Mesenchymal stem cell (in vitro differentiated cells and primary cell): Measurements from ENCODE around the gene NDUFS1. TPM values are rescaled to one million over a fixed set of nuclear protein-coding genes. Genes with fewer than 3 reads are reported as not detected.
"Not testable (repeated sequence)": the region's sequence is repeated elsewhere in the genome, so short reads cannot be mapped to it uniquely, and the experiment has no call there.

Source experiments
- DNase-seq: peaks from one replicate; pipeline ENCODE4 v3.0.0-alpha.2; 2013
- H2AFZ ChIP-seq: one replicate; pipeline ENCODE4 v1.6.1; 2013; ENCODE audit warnings: low read depth, mild to moderate bottlenecking, control low read depth, inconsistent platforms, low read length, moderate library complexity
- H2AK5ac ChIP-seq: 2 replicates; pipeline ENCODE4 v1.6.1; 2013; ENCODE audit warnings: low read length, moderate library complexity, mild to moderate bottlenecking, inconsistent platforms; ENCODE audit not compliant: severe bottlenecking
- H2BK120ac ChIP-seq: one replicate; pipeline ENCODE4 v1.6.1; 2013; ENCODE audit warnings: low read depth, mild to moderate bottlenecking, inconsistent platforms, low read length, moderate library complexity
- H2BK12ac ChIP-seq, 2 experiments: one replicate each; pipeline ENCODE4 v1.6.1; 2013; ENCODE audit warnings: inconsistent platforms in 2 of 2, low read length in 2 of 2, mild to moderate bottlenecking in 2 of 2, moderate library complexity in 2 of 2, control low read depth in 1 of 2
- H2BK15ac ChIP-seq: one replicate; pipeline ENCODE4 v1.6.1; 2013; ENCODE audit warnings: mild to moderate bottlenecking, low read depth, inconsistent platforms; ENCODE audit not compliant: poor library complexity, severe bottlenecking
- H2BK5ac ChIP-seq: 2 replicates; pipeline ENCODE4 v1.6.1; 2013; ENCODE audit warnings: low read depth, mild to moderate bottlenecking, low read length, control low read depth, inconsistent platforms; ENCODE audit not compliant: poor library complexity, severe bottlenecking
- H3K14ac ChIP-seq, 2 experiments: one replicate each; pipeline ENCODE4 v1.6.1; 2013; ENCODE audit warnings: inconsistent platforms in 2 of 2, low read length in 2 of 2, control low read depth in 1 of 2, mild to moderate bottlenecking in 1 of 2, moderate library complexity in 1 of 2
- H3K18ac ChIP-seq, 2 experiments: one replicate each; pipeline ENCODE4 v1.6.1; 2013; ENCODE audit warnings: inconsistent platforms in 2 of 2, low read length in 2 of 2, control low read depth in 1 of 2, low read depth in 1 of 2, mild to moderate bottlenecking in 1 of 2
- H3K23ac ChIP-seq, 2 experiments: one replicate each; pipeline ENCODE4 v1.6.1; 2013; ENCODE audit warnings: inconsistent platforms in 2 of 2, low read length in 2 of 2, mild to moderate bottlenecking in 2 of 2, moderate library complexity in 2 of 2, control low read depth in 1 of 2
- H3K27ac ChIP-seq: 2 replicates; pipeline ENCODE4 v1.5.1; 2013; ENCODE audit warnings: mild to moderate bottlenecking, moderate library complexity, low read length, control low read depth, inconsistent platforms; ENCODE audit not compliant: poor library complexity, severe bottlenecking
- H3K27me3 ChIP-seq, 2 experiments: 2 replicates each; pipeline versions ENCODE4 v1.6.1 to v1.7.0; 2013; ENCODE audit warnings: low read length in 2 of 2, mild to moderate bottlenecking in 2 of 2, moderate library complexity in 2 of 2, control low read depth in 1 of 2, inconsistent platforms in 1 of 2; ENCODE audit not compliant: control insufficient read depth in 1 of 2, insufficient read depth in 1 of 2
- H3K36me3 ChIP-seq, 2 experiments: 2 replicates each; pipeline versions ENCODE4 v1.6.1 to v1.7.0; 2013; ENCODE audit warnings: low read length in 2 of 2, control low read depth in 1 of 2, inconsistent platforms in 1 of 2, low read depth in 1 of 2, mild to moderate bottlenecking in 1 of 2; ENCODE audit not compliant: insufficient read depth in 2 of 2, control insufficient read depth in 1 of 2
- H3K4ac ChIP-seq, 2 experiments: one replicate each; pipeline ENCODE4 v1.6.1; 2013; ENCODE audit warnings: inconsistent platforms in 2 of 2, low read length in 2 of 2, mild to moderate bottlenecking in 2 of 2, moderate library complexity in 2 of 2, control low read depth in 1 of 2, low read depth in 1 of 2
- H3K4me1 ChIP-seq: 2 replicates; pipeline ENCODE4 v1.6.1; 2013; ENCODE audit warnings: low read depth, low read length, control low read depth; ENCODE audit not compliant: control insufficient read depth, insufficient read depth
- H3K4me2 ChIP-seq: 2 replicates; pipeline ENCODE4 v1.6.1; 2013; ENCODE audit warnings: low read length, mild to moderate bottlenecking, inconsistent platforms; ENCODE audit not compliant: poor library complexity, severe bottlenecking
- H3K4me3 ChIP-seq, 2 experiments: 2 replicates each; pipeline versions ENCODE4 v1.5.1 to v1.7.0; 2013; ENCODE audit warnings: low read length in 2 of 2, mild to moderate bottlenecking in 2 of 2, control low read depth in 1 of 2, low read depth in 1 of 2; ENCODE audit not compliant: insufficient read depth in 1 of 2
- H3K79me1 ChIP-seq: replicated peaks from 2 replicates; pipeline ENCODE4 v1.6.1; 2013; ENCODE audit warnings: mild to moderate bottlenecking, control low read depth, low read length, inconsistent platforms; ENCODE audit not compliant: poor library complexity, severe bottlenecking
- H3K9ac ChIP-seq: 2 replicates; pipeline ENCODE4 v1.7.0; 2013; ENCODE audit warnings: mild to moderate bottlenecking, low read length, moderate library complexity
- H3K9me3 ChIP-seq: 2 replicates; pipeline ENCODE4 v1.7.0; 2013; ENCODE audit warnings: mild to moderate bottlenecking, low read length; ENCODE audit not compliant: control insufficient read depth
- H4K8ac ChIP-seq: one replicate; pipeline ENCODE4 v1.6.1; 2013; ENCODE audit warnings: inconsistent platforms, mild to moderate bottlenecking, low read length, moderate library complexity
- H4K91ac ChIP-seq: one replicate; pipeline ENCODE4 v1.6.1; 2013; ENCODE audit warnings: mild to moderate bottlenecking, low read length, inconsistent platforms
- WGBS: methylation state at CpG from one replicate; pipeline ENCODE4 v1.1.7; 2013; ENCODE audit warnings: mixed read lengths; 5-methylcytosine and 5-hydroxymethylcytosine counted together
- polyA plus RNA-seq, 2 experiments: library from polyadenylated mRNA; stranded (reverse); fragments of 200-250 nt; gene quantifications; one replicate each; pipeline ENCODE4 v1.2.3, GENCODE V29; 2013

Gene NDUFS1
- 40.6 TPM for polyA plus RNA-seq (2013, experiment 1 of 2)
- 46.1 TPM for polyA plus RNA-seq (2013, experiment 2 of 2)

DNA sequence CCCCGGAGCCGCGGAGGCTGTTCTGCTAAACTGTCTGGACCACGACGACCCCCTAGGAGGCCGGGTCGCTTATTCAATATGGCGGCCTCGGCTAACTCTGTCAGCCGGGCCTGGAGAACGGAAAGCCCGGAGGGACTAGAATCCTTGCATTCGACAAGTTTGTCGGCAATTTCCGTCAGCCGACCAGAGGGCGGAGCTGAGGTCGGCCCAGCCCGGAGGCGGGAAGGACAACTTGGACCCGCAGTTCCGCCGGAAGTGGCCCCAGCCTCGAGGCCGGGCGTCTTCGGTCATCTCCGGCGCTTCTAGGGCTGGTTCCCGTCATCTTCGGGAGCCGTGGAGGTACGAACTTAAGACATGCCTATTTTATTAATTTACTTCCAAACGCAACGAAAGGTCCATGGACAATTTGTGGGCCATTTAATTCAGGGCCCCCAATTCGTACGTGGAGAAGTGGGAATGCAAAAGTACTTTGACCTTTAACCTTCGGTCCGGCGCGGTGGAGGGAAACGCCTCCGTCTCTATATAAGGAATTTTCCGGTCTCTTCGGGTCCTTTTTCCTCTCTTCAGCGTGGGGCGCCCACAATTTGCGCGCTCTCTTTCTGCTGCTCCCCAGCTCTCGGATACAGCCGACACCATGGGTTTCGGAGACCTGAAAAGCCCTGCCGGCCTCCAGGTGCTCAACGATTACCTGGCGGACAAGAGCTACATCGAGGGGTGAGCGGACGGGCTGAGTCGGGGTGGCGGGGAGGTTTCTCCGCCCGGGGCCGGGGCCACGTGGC, at the start of gene NDUFS1, which contains the start of gene EEF1B2:
Gene NDUFS1 (minus strand): TSS at position 99 of the 779 bp plus-strand sequence. CDS start 5,766 bp downstream, outside the sequence.
Gene EEF1B2 (plus strand): TSS at position 550 of the 779 bp plus-strand sequence. CDS start 85 bp downstream, at position 635.
- peaks cover 3% of the 10 kb centered on the region for H3K4me1 ChIP-seq
- peak within 1 kb of the TSS; percentile 59 to 64 for H3K18ac ChIP-seq
- H3K9ac ChIP-seq = peak within 1 kb of the TSS; percentile 92
- H3K4me3 ChIP-seq = peak within 1 kb of the TSS; percentile 76 to 88
- H3K14ac ChIP-seq = peak within 1 kb of the TSS in 1 of 2 experiments; percentile 35
- no peaks in the 10 kb centered on the region for H3K27me3 ChIP-seq
- H3K79me1 ChIP-seq = no peaks in the 10 kb centered on the region
- no peak within 1 kb of the TSS for H2AFZ ChIP-seq
- peak within 1 kb of the TSS; percentile 81 for H4K8ac ChIP-seq
- peak within 1 kb of the TSS; percentile 30 for H4K91ac ChIP-seq
- peak within 1 kb of the TSS; percentile 97 for H3K27ac ChIP-seq
- peak within 1 kb of the TSS; percentile 92 for H3K4me2 ChIP-seq
- H2AK5ac ChIP-seq = peak within 1 kb of the TSS; percentile 25
- H3K36me3 ChIP-seq = peaks cover 18 to 33% of the 10 kb centered on the region in 2 experiments
- peak; percentile 99 for DNase-seq
- H3K4ac ChIP-seq = peak within 1 kb of the TSS; percentile 84 to 95
- WGBS = under 1% methylated on average over 57 of the region's 64 CpGs
- peak within 1 kb of the TSS; percentile 93 for H2BK5ac ChIP-seq
- no peaks in the 10 kb centered on the region for H3K9me3 ChIP-seq
- H3K23ac ChIP-seq = peak within 1 kb of the TSS in 1 of 2 experiments; percentile 2
- no peak within 1 kb of the TSS for H2BK15ac ChIP-seq
- no peak within 1 kb of the TSS for H2BK12ac ChIP-seq
- peak within 1 kb of the TSS; percentile 88 for H2BK120ac ChIP-seq

DNA sequence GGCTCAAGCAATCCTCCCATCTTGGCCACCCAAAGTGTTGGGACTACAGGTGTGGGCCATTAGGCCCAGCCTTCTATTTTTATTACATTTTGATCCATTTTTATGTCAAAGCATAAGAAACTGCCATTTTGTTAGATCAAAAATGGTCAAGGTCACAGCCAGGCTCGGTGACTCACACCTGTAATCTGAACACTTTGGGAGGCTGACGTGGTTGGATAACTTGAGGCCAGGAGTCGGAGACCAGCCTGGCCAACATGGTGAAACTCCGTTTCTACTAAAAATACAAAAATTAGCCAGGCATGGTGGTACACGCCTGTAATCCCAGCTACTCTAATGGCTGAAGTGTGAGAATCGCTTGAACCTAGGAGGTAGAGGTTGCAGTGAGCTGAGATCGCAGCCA, 49.7 kb upstream of the NDUFS1 start:
- H3K18ac ChIP-seq = no peak overlapping the region
- no peaks in the 10 kb centered on the region for H3K79me1 ChIP-seq
- H3K27ac ChIP-seq = no peak overlapping the region
- no peak overlapping the region for H2BK12ac ChIP-seq
- H3K4me3 ChIP-seq = no peak overlapping the region
- no peaks in the 10 kb centered on the region for H3K27me3 ChIP-seq
- H3K36me3 ChIP-seq = no peaks in the 10 kb centered on the region
- no peak overlapping the region for H3K14ac ChIP-seq
- no peak overlapping the region for H4K91ac ChIP-seq
- no peak overlapping the region for H2BK15ac ChIP-seq
- no peak overlapping the region for H2BK5ac ChIP-seq
- WGBS = 97% methylated on average over 7 of the region's 7 CpGs
- no peak overlapping the region for H2BK120ac ChIP-seq
- no peak overlapping the region for H3K4ac ChIP-seq
- no peaks in the 10 kb centered on the region for H3K4me1 ChIP-seq
- no peak overlapping the region for H3K4me2 ChIP-seq
- H3K9me3 ChIP-seq = no peaks in the 10 kb centered on the region
- H2AK5ac ChIP-seq = no peak overlapping the region
- no peak overlapping the region for H2AFZ ChIP-seq
- H3K23ac ChIP-seq = no peak overlapping the region
- DNase-seq = no peak
- no peak overlapping the region for H3K9ac ChIP-seq
- H4K8ac ChIP-seq = no peak overlapping the region

- not testable (repeated sequence) for H3K9ac ChIP-seq, H3K23ac ChIP-seq, DNase-seq, H3K4me3 ChIP-seq, H3K27ac ChIP-seq, H2BK5ac ChIP-seq, H2BK15ac ChIP-seq, H2BK120ac ChIP-seq, H3K4ac ChIP-seq, H3K9me3 ChIP-seq, H3K27me3 ChIP-seq, H3K4me2 ChIP-seq, H3K4me1 ChIP-seq, H3K14ac ChIP-seq, H3K79me1 ChIP-seq, H4K8ac ChIP-seq, H3K18ac ChIP-seq, H4K91ac ChIP-seq, H2AK5ac ChIP-seq, H2AFZ ChIP-seq, H3K36me3 ChIP-seq, H2BK12ac ChIP-seq
- WGBS = 83% methylated on average over 2 of the region's 2 CpGs
Observed at GRCh38 chr2:206207316-206207715, 48.1 kb upstream of the NDUFS1 start.

- no peak overlapping the region for H2BK12ac ChIP-seq
- no peak for DNase-seq
- no peak overlapping the region for H3K23ac ChIP-seq
- H3K27ac ChIP-seq = no peak overlapping the region
- H2BK120ac ChIP-seq = no peak overlapping the region
- 89% methylated on average over 3 of the region's 3 CpGs for WGBS
- peak overlapping the region in 1 of 2 experiments; percentile 65 for H3K14ac ChIP-seq
- no peak overlapping the region for H2AFZ ChIP-seq
- H2BK15ac ChIP-seq = no peak overlapping the region
- H3K9ac ChIP-seq = no peak overlapping the region
- H3K27me3 ChIP-seq = no peaks in the 10 kb centered on the region
- H2AK5ac ChIP-seq = no peak overlapping the region
- H4K91ac ChIP-seq = no peak overlapping the region
- no peaks in the 10 kb centered on the region for H3K4me1 ChIP-seq
- H3K79me1 ChIP-seq = no peaks in the 10 kb centered on the region
- no peak overlapping the region for H2BK5ac ChIP-seq
- no peak overlapping the region for H4K8ac ChIP-seq
- no peak overlapping the region for H3K4ac ChIP-seq
- H3K4me3 ChIP-seq = no peak overlapping the region
- H3K36me3 ChIP-seq = no peaks in the 10 kb centered on the region
- H3K4me2 ChIP-seq = no peak overlapping the region
- H3K9me3 ChIP-seq = no peaks in the 10 kb centered on the region
- no peak overlapping the region for H3K18ac ChIP-seq
Observed at GRCh38 chr2:206204710-206205109, 45.5 kb upstream of the NDUFS1 start.
